Ascending aorta (tissue), 2 donors: ENCODE results near the gene CYP17A1. TPM values are rescaled to one million over a fixed set of nuclear protein-coding genes. Genes with fewer than 3 reads are reported as not detected.

ENCODE experiments used
- DNase-seq, 2 donors: peaks; one replicate each; pipeline ENCODE4 v3.0.0-alpha.2; 2019; ENCODE audit warnings: low spot score in 2 of 2
- H3K27ac ChIP-seq, 2 donors: fragments of 200-600 bp; sonication (generic); one replicate each; pipeline ENCODE4 v1.5.1; 2016 to 2017; ENCODE audit warnings: mild to moderate bottlenecking in 1 of 2
- H3K27me3 ChIP-seq: fragments of 200-600 bp; sonication (generic); one replicate; pipeline ENCODE4 v1.5.1; 2017
- H3K36me3 ChIP-seq, 2 donors: fragments of 200-600 bp; sonication (generic); one replicate each; pipeline ENCODE4 v1.5.1; 2016
- H3K4me1 ChIP-seq, 2 donors: fragments of 200-600 bp; sonication (generic); one replicate each; pipeline ENCODE4 v1.5.1; 2016 to 2017; ENCODE audit warnings: mild to moderate bottlenecking in 1 of 2
- H3K4me3 ChIP-seq, 2 donors: fragments of 200-600 bp; sonication (generic); one replicate each; pipeline ENCODE4 v1.5.1; 2016 to 2017; ENCODE audit warnings: mild to moderate bottlenecking in 1 of 2
- H3K9me3 ChIP-seq, 2 donors: fragments of 200-600 bp; sonication (generic); one replicate each; pipeline ENCODE4 v1.5.1; 2016
- intact Hi-C: fragments of 100-400 bp; cut with DNase I; formaldehyde crosslinking; loops from one replicate; pipeline ENCODE4 v1.15.1; 2023
- total RNA-seq: library from RNA; depleted of rRNA; stranded (reverse); fragments of >200 nt; gene quantifications from one replicate; pipeline ENCODE4 v1.1.0, GENCODE V29; 2016
- TF ChIP-seq, protein P1 (sequence below), 3 experiments: fragments of 200-600 bp in 2 of 3; fragments of 450-650 bp in 1 of 3; sonication (generic) in 2 of 3; IDR thresholded peaks; one replicate each; pipeline ENCODE4 v1.5.1; 2016 to 2019; ENCODE audit warnings: antibody characterized with exemption in 3 of 3, mild to moderate bottlenecking in 1 of 3, moderate library complexity in 1 of 3

Gene CYP17A1
- total RNA-seq, 1 donor from 2014 or later = 116 TPM

DNA sequence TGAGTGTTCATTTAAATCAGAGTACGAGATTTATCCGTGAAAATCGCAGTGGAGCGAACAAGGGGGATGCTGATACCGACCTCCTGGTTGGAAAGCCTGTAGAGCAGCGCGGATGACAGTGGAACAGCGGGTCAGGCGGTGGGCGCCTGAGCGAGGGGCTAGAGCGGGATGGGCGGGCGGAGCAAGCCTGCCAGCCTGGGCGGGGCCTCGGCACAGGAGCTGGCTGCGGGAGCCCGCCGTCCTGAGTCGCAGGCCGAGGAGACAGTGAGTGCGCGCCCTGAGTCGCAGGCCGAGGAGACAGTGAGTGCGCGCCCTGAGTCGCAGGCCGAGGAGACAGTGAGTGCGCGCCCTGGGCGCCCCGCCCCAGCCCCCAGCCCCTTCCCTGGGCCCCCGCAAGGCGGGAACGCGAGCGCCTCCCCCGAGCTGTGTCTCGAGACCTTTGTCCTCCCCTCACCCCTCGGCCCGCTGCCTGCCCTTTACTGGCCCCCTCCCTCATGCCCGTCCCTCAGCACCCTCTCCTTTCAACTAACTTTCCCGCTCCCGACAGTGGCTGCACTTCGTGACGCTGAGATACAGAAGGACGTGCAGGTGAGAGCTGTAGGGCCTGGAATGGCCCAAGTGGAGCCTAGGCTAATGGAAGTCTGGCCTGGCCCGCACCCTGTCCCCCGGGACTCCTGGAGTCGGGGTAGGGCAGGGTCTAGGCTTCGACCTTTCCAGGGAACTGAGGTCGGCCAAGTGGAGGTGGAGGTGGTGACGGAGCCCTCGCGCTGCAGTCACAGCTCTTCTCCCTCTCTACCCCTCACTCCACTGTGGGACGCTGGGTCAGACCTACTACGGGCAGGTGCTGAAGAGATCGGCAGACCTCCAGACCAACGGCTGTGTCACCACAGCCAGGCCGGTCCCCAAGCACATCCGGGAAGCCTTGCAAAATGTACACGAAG lies 32.3 kb upstream of the CYP17A1 start, which contains the start of gene AS3MT:
Gene AS3MT, plus strand, starts transcription at position 213 of the 941 bp plus-strand sequence. Its CDS starts 123 bp downstream, at position 336.
- H3K27ac ChIP-seq = peak within 1 kb of the TSS in 1 of 2 donors; percentile 15
- DNase-seq = no peak
- intact Hi-C loops = no loop called here

DNA sequence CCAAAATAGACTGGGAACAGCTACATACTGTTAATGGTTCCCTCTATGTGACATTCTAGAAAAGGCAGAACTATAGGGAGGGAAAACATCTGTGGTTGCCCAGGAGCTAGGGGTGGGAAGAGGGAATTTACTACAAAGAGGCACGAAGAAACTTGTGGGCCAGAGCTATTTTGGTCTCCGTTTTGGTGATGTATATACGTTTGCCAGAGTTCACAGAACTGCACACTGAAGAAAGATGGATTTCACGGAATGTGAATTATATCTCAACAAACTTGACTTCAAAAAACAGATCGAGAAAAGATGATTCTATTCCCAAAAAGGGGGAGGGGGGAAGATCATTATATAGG lies 31.7 kb upstream of the CYP17A1 start:
- no peaks in the 10 kb centered on the region for H3K9me3 ChIP-seq
- H3K4me3 ChIP-seq = peak overlapping the region; percentile 63 to 64
- H3K4me1 ChIP-seq = peaks cover 0 to 5% of the 10 kb centered on the region in 2 donors
- TF ChIP-seq, protein P1, sequence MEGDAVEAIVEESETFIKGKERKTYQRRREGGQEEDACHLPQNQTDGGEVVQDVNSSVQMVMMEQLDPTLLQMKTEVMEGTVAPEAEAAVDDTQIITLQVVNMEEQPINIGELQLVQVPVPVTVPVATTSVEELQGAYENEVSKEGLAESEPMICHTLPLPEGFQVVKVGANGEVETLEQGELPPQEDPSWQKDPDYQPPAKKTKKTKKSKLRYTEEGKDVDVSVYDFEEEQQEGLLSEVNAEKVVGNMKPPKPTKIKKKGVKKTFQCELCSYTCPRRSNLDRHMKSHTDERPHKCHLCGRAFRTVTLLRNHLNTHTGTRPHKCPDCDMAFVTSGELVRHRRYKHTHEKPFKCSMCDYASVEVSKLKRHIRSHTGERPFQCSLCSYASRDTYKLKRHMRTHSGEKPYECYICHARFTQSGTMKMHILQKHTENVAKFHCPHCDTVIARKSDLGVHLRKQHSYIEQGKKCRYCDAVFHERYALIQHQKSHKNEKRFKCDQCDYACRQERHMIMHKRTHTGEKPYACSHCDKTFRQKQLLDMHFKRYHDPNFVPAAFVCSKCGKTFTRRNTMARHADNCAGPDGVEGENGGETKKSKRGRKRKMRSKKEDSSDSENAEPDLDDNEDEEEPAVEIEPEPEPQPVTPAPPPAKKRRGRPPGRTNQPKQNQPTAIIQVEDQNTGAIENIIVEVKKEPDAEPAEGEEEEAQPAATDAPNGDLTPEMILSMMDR (IDR thresholded peaks at IDR 0.05) = no peak
- intact Hi-C loops = no loop called here
- no peak for DNase-seq
- H3K27ac ChIP-seq = peak overlapping the region in 1 of 2 donors; percentile 15
- no peaks in the 10 kb centered on the region for H3K36me3 ChIP-seq
- H3K27me3 ChIP-seq = no peaks in the 10 kb centered on the region

More for the DNA sequence above, 32.3 kb upstream of the CYP17A1 start, which contains the start of gene AS3MT:
- Histone ChIP-seq H3K36me3 (no peaks in the 10 kb centered on the region), H3K27me3 (no peaks in the 10 kb centered on the region), H3K9me3 (no peaks in the 10 kb centered on the region), H3K4me3 (peak within 1 kb of the TSS; percentile 63 to 64), H3K4me1 (peaks cover 0 to 5% of the 10 kb centered on the region in 2 donors)
- TF ChIP-seq, protein P1 (IDR thresholded peaks at IDR 0.05) = no peak

- H3K9me3 ChIP-seq = no peaks in the 10 kb centered on the region
- H3K4me1 ChIP-seq = peaks cover 0 to 5% of the 10 kb centered on the region in 2 donors
- no peaks in the 10 kb centered on the region for H3K27me3 ChIP-seq
- H3K4me3 ChIP-seq = no peak overlapping the region
- peaks cover 10 to 22% of the 10 kb centered on the region in 2 donors for H3K36me3 ChIP-seq
- H3K27ac ChIP-seq = no peak overlapping the region
- TF ChIP-seq, protein P1 (IDR thresholded peaks at IDR 0.05) = no peak
- DNase-seq = no peak
- intact Hi-C loops = no loop called here
Measured at GRCh38 chr10:102865620-102866019, 28.4 kb upstream of the CYP17A1 start.

- H3K27ac ChIP-seq = no peak overlapping the region
- H3K9me3 ChIP-seq = no peaks in the 10 kb centered on the region
- TF ChIP-seq, protein P1 (IDR thresholded peaks at IDR 0.05) = no peak
- intact Hi-C loops = no loop called here
- H3K4me3 ChIP-seq = no peak overlapping the region
- no peaks in the 10 kb centered on the region for H3K4me1 ChIP-seq
- peaks cover 11 to 25% of the 10 kb centered on the region in 2 donors for H3K36me3 ChIP-seq
- no peak for DNase-seq
- no peaks in the 10 kb centered on the region for H3K27me3 ChIP-seq
Measured at GRCh38 chr10:102863660-102864059, 26.4 kb upstream of the CYP17A1 start.

DNA sequence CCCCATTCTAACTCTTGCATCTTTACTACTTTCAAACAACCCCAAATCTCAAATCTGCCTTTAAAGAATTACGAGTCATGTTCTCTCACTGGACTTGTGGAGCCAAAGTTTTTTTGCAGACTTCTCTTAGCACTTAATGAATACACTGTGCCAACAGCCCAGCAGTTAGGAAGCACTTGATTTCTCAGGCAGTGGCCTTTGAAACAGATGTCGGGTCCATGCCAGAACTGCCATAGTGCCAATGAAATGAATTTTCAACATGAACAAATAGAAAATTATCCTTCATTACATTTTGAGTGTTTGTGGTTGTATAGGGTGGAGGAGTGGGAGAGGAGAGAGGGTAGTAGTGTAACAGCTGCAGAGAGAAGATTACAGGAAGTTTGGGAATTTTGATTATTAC lies 22.7 kb upstream of the CYP17A1 start:
- intact Hi-C loops = no loop called here
- DNase-seq = no peak
- TF ChIP-seq, protein P1 (IDR thresholded peaks at IDR 0.05) = no peak
- Histone ChIP-seq H3K27me3 (no peaks in the 10 kb centered on the region), H3K36me3 (peaks cover 11 to 25% of the 10 kb centered on the region in 2 donors), H3K4me1 (peaks cover 0 to 5% of the 10 kb centered on the region in 2 donors), H3K9me3 (no peaks in the 10 kb centered on the region), H3K4me3 (no peak overlapping the region), H3K27ac (no peak overlapping the region)
